Activated CD4-positive, alpha-beta memory T cell treated with anti-CD3 and anti-CD28 coated beads, Interleukin-2, amount 10 ng/mL, durations not matched to agents 7 days and 5 days (primary cell): Measurements from ENCODE around the gene CLEC4M. TPM values are rescaled to one million over a fixed set of nuclear protein-coding genes. Genes with fewer than 3 reads are reported as not detected.
A peak's percentile ranks its signal among the peaks of the same experiment; 100 is the strongest.

Source experiments
- CTCF ChIA-PET: fragments of 350-600 bp; sonication (Branson Sonifier 250); formaldehyde crosslinking; loops from one replicate; lab custom pipeline; 2021; ENCODE audit warnings: antibody characterized with exemption, inconsistent platforms; lab: Charles Lee
- POLR2A ChIA-PET: fragments of 350-600 bp; sonication (Branson Sonifier 250); formaldehyde crosslinking; loops from one replicate; lab custom pipeline; 2021; ENCODE audit warnings: antibody characterized with exemption; lab: Charles Lee
- DNase-seq: peaks from one replicate; pipeline ENCODE4 v3.0.0-alpha.2; 2020
- H3K27ac Mint-ChIP-seq: one replicate; pipeline ENCODE4 v1.8.0; 2021; ENCODE audit warnings: mild to moderate bottlenecking, mixed read lengths
- H3K27me3 Mint-ChIP-seq: one replicate; pipeline ENCODE4 v1.8.0; 2021; ENCODE audit warnings: mixed read lengths
- H3K36me3 Mint-ChIP-seq: one replicate; pipeline ENCODE4 v1.8.0; 2021; ENCODE audit warnings: low read depth, mixed read lengths
- H3K4me1 Mint-ChIP-seq: one replicate; pipeline ENCODE4 v1.8.0; 2021; ENCODE audit warnings: mixed read lengths
- H3K4me3 Mint-ChIP-seq: one replicate; pipeline ENCODE4 v1.8.0; 2021; ENCODE audit warnings: mild to moderate bottlenecking, mixed read lengths
- H3K9me3 Mint-ChIP-seq: one replicate; pipeline ENCODE4 v1.8.0; 2021; ENCODE audit warnings: mixed read lengths
- total RNA-seq, 2 experiments: library from RNA; stranded (reverse); gene quantifications; one replicate each; pipeline ENCODE4 v1.2.3, GENCODE V29; 2021

The CLEC4M gene
- total RNA-seq, 2 experiments from 2014 or later: not detected

DNA sequence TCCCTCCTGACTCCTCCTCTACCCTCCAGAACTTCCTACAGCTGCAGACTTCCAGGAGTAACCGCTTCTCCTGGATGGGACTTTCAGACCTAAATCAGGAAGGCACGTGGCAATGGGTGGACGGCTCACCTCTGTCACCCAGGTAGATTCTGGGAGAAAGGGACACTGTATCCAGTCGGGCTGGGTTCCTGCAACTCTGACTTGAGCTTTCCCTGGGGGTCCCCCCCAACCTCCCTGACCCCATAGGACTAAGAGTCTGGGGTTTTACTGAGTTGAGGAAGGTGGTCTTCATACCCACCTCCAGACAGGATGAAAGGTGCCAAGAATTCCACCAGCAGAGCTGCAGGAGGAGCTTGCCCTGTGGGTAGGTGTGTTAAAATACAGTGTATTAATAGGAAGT, 4.4 kb downstream of the CLEC4M start:
- ChIA-PET CTCF (interaction anchor here (0.6 kb wide), 1 partner anchor 87 kb away, joined by 3 read pairs; the partner anchor contains the start of gene TRAPPC5), POLR2A (no interaction called here)
- DNase-seq: no peak
- Mint-ChIP-seq H3K27ac (no peak overlapping the region), H3K4me1 (peaks cover 6% of the 10 kb centered on the region), H3K27me3 (peaks cover 19% of the 10 kb centered on the region), H3K9me3 (no peaks in the 10 kb centered on the region), H3K4me3 (no peak overlapping the region), H3K36me3 (no peaks in the 10 kb centered on the region)

GRCh38 chr19:7769171-7769570, 6.1 kb downstream of the CLEC4M start:
- Mint-ChIP-seq H3K9me3 (no peaks in the 10 kb centered on the region), H3K36me3 (no peaks in the 10 kb centered on the region), H3K27me3 (peaks cover 12% of the 10 kb centered on the region), H3K4me1 (peaks cover 12% of the 10 kb centered on the region), H3K4me3 (no peak overlapping the region), H3K27ac (no peak overlapping the region)
- CTCF ChIA-PET: no interaction called here
- POLR2A ChIA-PET: no interaction called here
- no peak for DNase-seq

- CTCF ChIA-PET: interaction anchor here (0.7 to 1.2 kb wide), 2 partner anchors 90 to 203 kb away, joined by 3 to 4 read pairs; partner anchors contain the start of gene TRAPPC5
- H3K4me3 Mint-ChIP-seq: no peak overlapping the region
Measured at GRCh38 chr19:7771072-7771471, 8.0 kb downstream of the CLEC4M start.

DNA sequence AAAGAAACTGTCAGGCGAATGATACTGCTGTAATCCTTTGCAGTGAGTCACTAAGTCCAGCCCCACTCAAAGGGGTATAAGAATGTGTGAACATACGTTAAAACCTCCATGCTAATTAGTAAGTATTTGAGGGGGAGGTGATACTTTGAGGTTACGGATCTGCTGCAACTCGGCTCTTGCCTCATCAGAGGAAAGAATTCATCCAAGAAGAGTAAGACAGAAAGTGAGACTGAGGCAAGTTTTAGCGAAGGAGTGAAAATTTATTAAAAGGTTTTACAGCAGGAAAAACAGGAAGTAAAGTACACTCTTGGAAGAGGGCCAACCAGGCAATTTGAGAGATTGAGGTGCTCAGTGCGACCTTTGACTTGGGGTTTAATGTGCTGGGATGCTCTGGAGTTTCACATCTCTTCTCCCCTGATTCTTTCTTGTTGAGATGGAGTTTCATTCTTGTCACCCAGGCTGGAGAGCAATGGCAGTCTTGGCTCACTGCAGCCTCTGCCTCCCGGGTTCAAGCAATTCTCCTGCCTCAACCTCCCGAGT, 9.8 kb downstream of the CLEC4M start:
- Mint-ChIP-seq H3K9me3 (no peaks in the 10 kb centered on the region), H3K27me3 (peaks cover 21% of the 10 kb centered on the region), H3K4me1 (peaks cover 12% of the 10 kb centered on the region), H3K4me3 (no peak overlapping the region), H3K27ac (peak overlapping the region; percentile 13), H3K36me3 (no peaks in the 10 kb centered on the region)
- DNase-seq: no peak
- POLR2A ChIA-PET: no interaction called here
- CTCF ChIA-PET: no interaction called here

More at GRCh38 chr19:7771072-7771471, 8.0 kb downstream of the CLEC4M start:
- Mint-ChIP-seq H3K27me3 (peaks cover 17% of the 10 kb centered on the region), H3K36me3 (no peaks in the 10 kb centered on the region), H3K4me1 (peaks cover 12% of the 10 kb centered on the region), H3K9me3 (no peaks in the 10 kb centered on the region), H3K27ac (no peak overlapping the region)
- DNase-seq: no peak
- POLR2A ChIA-PET: no interaction called here

DNA sequence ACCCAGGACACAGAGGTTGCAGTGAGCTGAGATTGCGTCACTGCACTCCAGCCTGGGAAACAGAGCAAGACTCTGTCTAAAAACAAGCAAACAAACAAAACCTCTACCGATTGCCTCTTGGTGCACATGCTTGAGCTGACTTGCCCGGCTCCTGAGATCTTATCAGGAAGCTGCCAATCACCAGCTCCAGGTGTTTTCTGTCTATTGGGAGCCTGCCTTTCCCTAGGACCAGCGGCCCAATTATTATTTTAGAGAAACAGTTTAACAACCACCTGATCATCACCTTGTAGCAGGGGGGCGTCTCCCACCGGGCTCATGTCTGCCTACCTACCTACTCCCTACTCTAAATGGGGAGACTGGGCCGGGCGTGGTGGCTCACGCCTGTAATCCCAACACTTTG, 10.8 kb downstream of the CLEC4M start:
- Mint-ChIP-seq H3K27me3 (peaks cover 23% of the 10 kb centered on the region), H3K4me1 (peaks cover 12% of the 10 kb centered on the region), H3K9me3 (no peaks in the 10 kb centered on the region), H3K4me3 (no peak overlapping the region), H3K36me3 (no peaks in the 10 kb centered on the region), H3K27ac (no peak overlapping the region)
- ChIA-PET POLR2A (no interaction called here), CTCF (no interaction called here)
- no peak for DNase-seq

DNA sequence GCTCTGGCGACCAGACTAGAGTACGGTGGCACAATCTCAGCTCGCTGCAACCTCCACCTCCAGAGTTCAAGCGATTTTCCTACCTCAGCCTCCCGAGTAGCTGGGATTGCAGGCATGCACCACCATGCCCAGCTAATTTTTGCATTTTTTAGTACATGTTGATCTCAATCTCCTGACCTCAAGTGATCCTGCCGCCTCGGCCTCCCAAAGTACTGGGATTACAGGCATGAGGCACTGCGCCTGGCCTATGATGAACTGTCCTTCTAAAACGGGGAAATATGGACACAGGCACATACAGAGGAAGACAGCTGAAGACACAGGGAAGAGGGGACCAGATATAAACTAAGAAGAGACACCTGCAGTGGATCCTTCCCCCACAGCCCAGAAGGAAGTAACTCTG, 12.7 kb downstream of the CLEC4M start:
- POLR2A ChIA-PET: no interaction called here
- H3K4me3 Mint-ChIP-seq: no peak overlapping the region

GRCh38 chr19:7778081-7778480, 15.0 kb downstream of the CLEC4M start:
- CTCF ChIA-PET: interaction anchor here (1.5 kb wide), 1 partner anchor 97 kb away, joined by 3 read pairs; the partner anchor contains the start of gene TRAPPC5
- H3K27me3 Mint-ChIP-seq: peaks cover 20% of the 10 kb centered on the region
- no peaks in the 10 kb centered on the region for H3K36me3 Mint-ChIP-seq
- H3K27ac Mint-ChIP-seq: no peak overlapping the region
- H3K4me3 Mint-ChIP-seq: no peak overlapping the region
- DNase-seq: no peak
- POLR2A ChIA-PET: no interaction called here
- no peaks in the 10 kb centered on the region for H3K4me1 Mint-ChIP-seq
- H3K9me3 Mint-ChIP-seq: no peaks in the 10 kb centered on the region

More for the DNA sequence above, 12.7 kb downstream of the CLEC4M start:
- CTCF ChIA-PET: interaction anchor here (0.9 kb wide), 1 partner anchor 24 kb away, joined by 3 read pairs; no protein-coding TSS in a partner anchor
- H3K9me3 Mint-ChIP-seq: no peaks in the 10 kb centered on the region
- H3K27me3 Mint-ChIP-seq: peaks cover 21% of the 10 kb centered on the region
- no peak for DNase-seq
- peaks cover 12% of the 10 kb centered on the region for H3K4me1 Mint-ChIP-seq
- no peaks in the 10 kb centered on the region for H3K36me3 Mint-ChIP-seq
- no peak overlapping the region for H3K27ac Mint-ChIP-seq

DNA sequence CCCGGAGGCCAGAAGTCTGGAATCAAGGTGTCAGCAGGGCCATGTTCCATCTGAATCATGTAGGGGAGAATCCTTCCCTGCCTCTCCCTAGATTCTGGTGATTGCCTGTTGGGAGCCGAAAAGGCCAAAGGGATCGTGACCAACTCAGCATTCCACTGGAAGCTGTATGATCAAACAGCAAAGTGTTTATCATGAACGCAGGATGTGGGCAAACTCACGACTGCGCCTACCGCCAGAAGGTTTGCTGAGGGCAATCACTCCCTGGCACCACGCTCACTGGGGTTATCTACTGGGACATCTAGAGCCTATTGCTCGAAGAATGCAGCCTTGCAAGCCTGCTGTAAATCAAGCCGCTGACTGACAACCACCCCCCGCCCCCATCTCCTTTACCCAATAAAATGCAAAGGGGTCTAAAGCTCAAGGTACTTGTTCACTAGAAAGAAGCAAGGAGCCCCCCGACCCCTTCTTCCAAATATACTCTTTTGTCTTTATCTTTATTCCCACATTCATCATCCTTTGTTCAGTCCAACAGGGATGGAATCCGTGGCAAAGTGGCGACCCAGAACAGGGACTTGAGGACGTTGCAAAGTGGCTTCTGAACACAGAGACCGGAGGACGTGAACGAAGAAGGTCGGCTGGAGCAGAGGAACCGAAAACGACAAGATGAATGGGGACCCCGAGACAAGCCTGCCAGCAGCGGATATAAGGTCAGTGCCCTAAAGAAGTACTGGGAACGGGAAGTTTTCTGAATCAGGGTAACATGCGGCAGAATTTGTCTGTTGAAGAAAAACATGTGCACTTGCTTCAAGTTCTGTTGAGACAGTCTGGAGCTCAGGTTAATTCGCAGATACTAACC, 16.8 kb downstream of the CLEC4M start:
- Mint-ChIP-seq H3K27ac (no peak overlapping the region), H3K4me3 (no peak overlapping the region), H3K27me3 (peaks cover 34% of the 10 kb centered on the region), H3K4me1 (no peaks in the 10 kb centered on the region), H3K36me3 (no peaks in the 10 kb centered on the region), H3K9me3 (no peaks in the 10 kb centered on the region)
- CTCF ChIA-PET: interaction anchor here (0.6 to 2.6 kb wide), 2 partner anchors 28 to 99 kb away, joined by 5 to 9 read pairs; partner anchors contain the start of gene TRAPPC5
- POLR2A ChIA-PET: interaction anchor here (1.0 kb wide), 1 partner anchor 15 kb away, joined by 3 read pairs; no protein-coding TSS in a partner anchor
- DNase-seq: no peak

DNA sequence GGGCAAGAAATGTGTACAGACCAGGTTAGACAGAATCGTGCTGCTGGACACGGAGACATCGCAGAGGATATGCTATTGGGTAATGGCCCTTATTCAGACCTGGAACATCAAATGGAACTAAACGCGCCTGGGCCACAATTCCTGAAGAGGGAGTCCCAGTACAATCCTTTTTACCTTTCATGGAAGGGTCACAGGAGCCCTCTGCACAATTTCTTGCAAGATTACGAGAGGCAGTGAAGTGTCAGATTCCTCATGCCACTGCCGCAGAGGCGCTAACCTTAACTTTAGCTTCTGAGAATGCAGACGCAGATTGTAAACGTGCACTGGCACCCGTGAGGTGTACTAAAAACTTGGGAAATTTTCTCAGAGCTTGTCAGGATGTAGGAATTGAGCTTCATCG, 18.1 kb downstream of the CLEC4M start:
- no peak for DNase-seq
- Mint-ChIP-seq H3K4me1 (no peaks in the 10 kb centered on the region), H3K27me3 (peaks cover 31% of the 10 kb centered on the region), H3K36me3 (no peaks in the 10 kb centered on the region), H3K27ac (no peak overlapping the region), H3K9me3 (no peaks in the 10 kb centered on the region), H3K4me3 (no peak overlapping the region)
- CTCF ChIA-PET: interaction anchor here (2.6 kb wide), 1 partner anchor 100 kb away, joined by 9 read pairs; the partner anchor contains the start of gene TRAPPC5
- POLR2A ChIA-PET: no interaction called here

- Mint-ChIP-seq H3K4me3 (no peak overlapping the region), H3K9me3 (no peaks in the 10 kb centered on the region), H3K27ac (no peak overlapping the region), H3K4me1 (no peaks in the 10 kb centered on the region), H3K27me3 (peaks cover 38% of the 10 kb centered on the region), H3K36me3 (no peaks in the 10 kb centered on the region)
- no peak for DNase-seq
- POLR2A ChIA-PET: no interaction called here
- CTCF ChIA-PET: interaction anchor here (0.6 kb wide), 1 partner anchor 215 kb away, joined by 3 read pairs; no protein-coding TSS in a partner anchor
Measured at GRCh38 chr19:7783991-7784423, 21.0 kb downstream of the CLEC4M start.

DNA sequence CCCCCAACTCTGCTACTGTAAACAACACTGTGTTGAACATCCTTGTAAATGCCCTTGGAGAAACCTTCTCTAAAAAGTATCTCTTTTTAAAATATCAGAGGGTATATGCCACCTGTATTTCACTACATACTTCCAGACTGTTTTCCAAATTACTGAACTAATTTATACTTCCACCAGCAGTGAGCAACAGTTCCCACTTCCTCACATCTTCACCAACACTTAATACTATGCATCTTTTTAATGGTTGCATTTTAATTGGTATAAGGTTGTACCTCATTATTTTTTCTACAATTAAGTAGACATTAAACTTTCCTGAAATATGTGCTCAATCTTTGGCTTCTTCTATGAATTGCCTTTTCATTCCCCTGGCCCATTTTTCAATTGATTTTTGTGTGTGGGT, 21.8 kb downstream of the CLEC4M start:
- H3K27ac Mint-ChIP-seq: no peak overlapping the region
- DNase-seq: no peak
- no peaks in the 10 kb centered on the region for H3K36me3 Mint-ChIP-seq
- no peaks in the 10 kb centered on the region for H3K9me3 Mint-ChIP-seq
- CTCF ChIA-PET: interaction anchor here (0.6 kb wide), 1 partner anchor 216 kb away, joined by 3 read pairs; no protein-coding TSS in a partner anchor
- no peak overlapping the region for H3K4me3 Mint-ChIP-seq
- POLR2A ChIA-PET: no interaction called here
- peaks cover 44% of the 10 kb centered on the region for H3K27me3 Mint-ChIP-seq
- no peaks in the 10 kb centered on the region for H3K4me1 Mint-ChIP-seq

DNA sequence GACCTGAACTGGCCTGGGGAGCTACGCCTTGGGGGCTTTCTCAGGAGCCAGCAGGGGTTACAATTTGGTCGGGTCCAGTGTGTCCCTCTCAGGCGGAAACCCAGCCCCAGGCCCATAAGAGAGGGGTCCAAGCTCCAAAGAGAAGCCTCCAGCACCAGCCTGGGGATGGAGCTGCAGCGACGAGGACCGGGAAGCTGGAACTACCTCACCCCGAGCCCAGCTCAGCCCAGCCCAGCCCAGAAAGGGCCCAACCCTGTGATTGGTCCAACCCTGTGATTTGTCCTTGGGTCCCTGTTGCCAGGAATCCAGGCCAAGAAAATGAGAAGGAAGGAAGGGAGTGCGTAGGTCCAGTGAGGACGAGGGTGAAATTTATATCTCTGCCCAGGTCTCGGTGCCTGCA, 24.1 kb downstream of the CLEC4M start:
- DNase-seq: no peak
- Mint-ChIP-seq H3K36me3 (no peaks in the 10 kb centered on the region), H3K4me1 (no peaks in the 10 kb centered on the region), H3K4me3 (no peak overlapping the region), H3K27me3 (peaks cover 41% of the 10 kb centered on the region), H3K9me3 (no peaks in the 10 kb centered on the region), H3K27ac (no peak overlapping the region)
- ChIA-PET POLR2A (no interaction called here), CTCF (interaction anchor here (1.3 kb wide), 1 partner anchor 12 kb away, joined by 4 read pairs; no protein-coding TSS in a partner anchor)

DNA sequence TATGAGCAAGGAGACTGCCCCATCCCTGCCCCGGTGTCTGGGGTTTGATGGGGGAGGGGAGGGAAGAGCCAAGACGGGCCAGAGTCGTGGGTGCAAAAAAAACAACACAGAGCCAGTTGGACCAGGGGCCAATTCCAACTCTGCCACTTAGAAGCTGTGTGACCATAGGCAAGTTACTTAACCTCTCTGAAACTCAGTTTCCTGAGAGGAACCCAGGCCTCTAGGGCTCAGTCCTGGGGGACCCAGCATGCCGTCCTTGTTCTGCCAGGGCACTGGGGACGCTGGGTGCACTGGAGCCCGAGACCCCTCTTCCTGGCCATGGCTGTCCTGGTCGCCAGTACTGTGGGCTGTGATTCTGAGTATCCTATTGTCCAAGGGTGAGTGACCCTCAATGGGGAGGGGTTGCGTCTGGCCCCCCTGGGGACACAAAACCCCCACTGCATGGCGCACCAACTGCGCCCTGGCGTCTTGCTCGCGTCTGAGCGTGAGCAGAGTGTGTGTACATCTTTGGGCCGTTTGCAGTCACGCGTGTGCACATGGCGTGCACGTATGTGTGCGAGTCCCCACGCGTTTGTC, 24.6 kb downstream of the CLEC4M start:
- Mint-ChIP-seq H3K27me3 (peaks cover 41% of the 10 kb centered on the region), H3K4me3 (no peak overlapping the region), H3K4me1 (no peaks in the 10 kb centered on the region), H3K27ac (no peak overlapping the region), H3K9me3 (no peaks in the 10 kb centered on the region), H3K36me3 (no peaks in the 10 kb centered on the region)
- no peak for DNase-seq
- CTCF ChIA-PET: interaction anchor here (1.3 kb wide), 1 partner anchor 11 kb away, joined by 4 read pairs; no protein-coding TSS in a partner anchor
- POLR2A ChIA-PET: no interaction called here
